ENCODE measurements around the gene PHLDA3. TPM values are rescaled to one million over a fixed set of nuclear protein-coding genes. Genes with fewer than 3 reads are reported as not detected.

PHLDA3 gene
- total and polyA plus RNA-seq, 2 of the 13 experiments (the other 11 are each of a cell fraction or from before 2014, with no cell fraction given) = 16.7 to 33.6 TPM

- 0 out of 2 replicates have a peak, but pooled peaks cover 9% of the 10 kb centered on the region for H4K20me1 ChIP-seq (ENCODE audit: insufficient read depth, low read length)
- in situ Hi-C loops (cut with HindIII; ENCODE audit: extremely low pct_ligation_motif_present, low pct_unique_long_range_greater_than_20kb) = no loop called here
- peaks cover 19% of the 10 kb centered on the region for H3K79me2 ChIP-seq (ENCODE audit: insufficient read depth, low read length)
- peaks cover 26% of the 10 kb centered on the region for H3K4me1 ChIP-seq (ENCODE audit: insufficient read depth, low read length)
- no peak for ATAC-seq
- no peaks in the 10 kb centered on the region for H3K36me3 ChIP-seq (replicated peaks in 1 of 2; ENCODE audit: control insufficient read depth in 1 of 2, insufficient read depth in 2 of 2, low read length in 2 of 2)
- ChIA-PET CTCF (ENCODE audit: low intra/inter-chr PET ratio, low total read pairs) (no interaction called here), POLR2A (no interaction called here)
- H3K9me3 ChIP-seq (ENCODE audit: low read length) = no peaks in the 10 kb centered on the region
- TF ChIP-seq HOXA3 (CRISPR knock-in tag; IDR thresholded peaks at IDR 0.05) = no peak
- no peak for TF ChIP-seq ASH2L (IDR thresholded peaks at IDR 0.05; ENCODE audit: insufficient read length, low read depth, low read length)
- no peak for TF ChIP-seq ZBTB46 (CRISPR knock-in tag; IDR thresholded peaks at IDR 0.05; ENCODE audit: borderline replicate concordance)
- TF ChIP-seq ZNF841 (CRISPR knock-in tag; IDR thresholded peaks at IDR 0.05; ENCODE audit: borderline replicate concordance) = no peak
- TF ChIP-seq ZNF496 (CRISPR knock-in tag; IDR thresholded peaks at IDR 0.05; ENCODE audit: insufficient replicate concordance) = no peak
- no peak for TF ChIP-seq ZNF629 (CRISPR knock-in tag; conservative IDR thresholded peaks at IDR 0.05)
- TF ChIP-seq ZNF598 (CRISPR knock-in tag; IDR thresholded peaks at IDR 0.05; ENCODE audit: borderline replicate concordance) = no peak
- no peak for TF ChIP-seq PPARG (CRISPR knock-in tag; conservative IDR thresholded peaks at IDR 0.05)
- TF ChIP-seq, protein P1, sequence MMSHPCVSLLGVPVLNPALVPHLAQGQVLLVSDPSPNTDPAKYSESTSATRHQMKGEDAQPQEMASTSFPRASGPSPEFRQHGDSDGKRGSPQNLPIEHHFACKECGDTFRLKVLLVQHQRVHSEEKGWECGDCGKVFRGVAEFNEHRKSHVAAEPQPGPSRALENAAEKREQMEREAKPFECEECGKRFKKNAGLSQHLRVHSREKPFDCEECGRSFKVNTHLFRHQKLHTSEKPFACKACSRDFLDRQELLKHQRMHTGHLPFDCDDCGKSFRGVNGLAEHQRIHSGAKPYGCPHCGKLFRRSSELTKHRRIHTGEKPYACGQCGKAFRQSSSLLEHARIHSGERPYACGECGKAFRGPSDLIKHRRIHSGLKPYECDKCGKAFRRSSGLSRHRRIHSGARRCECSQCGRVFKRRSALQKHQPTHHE (CRISPR knock-in tag; IDR thresholded peaks at IDR 0.05; ENCODE audit: borderline replicate concordance) = no peak
- TF ChIP-seq, protein P2, sequence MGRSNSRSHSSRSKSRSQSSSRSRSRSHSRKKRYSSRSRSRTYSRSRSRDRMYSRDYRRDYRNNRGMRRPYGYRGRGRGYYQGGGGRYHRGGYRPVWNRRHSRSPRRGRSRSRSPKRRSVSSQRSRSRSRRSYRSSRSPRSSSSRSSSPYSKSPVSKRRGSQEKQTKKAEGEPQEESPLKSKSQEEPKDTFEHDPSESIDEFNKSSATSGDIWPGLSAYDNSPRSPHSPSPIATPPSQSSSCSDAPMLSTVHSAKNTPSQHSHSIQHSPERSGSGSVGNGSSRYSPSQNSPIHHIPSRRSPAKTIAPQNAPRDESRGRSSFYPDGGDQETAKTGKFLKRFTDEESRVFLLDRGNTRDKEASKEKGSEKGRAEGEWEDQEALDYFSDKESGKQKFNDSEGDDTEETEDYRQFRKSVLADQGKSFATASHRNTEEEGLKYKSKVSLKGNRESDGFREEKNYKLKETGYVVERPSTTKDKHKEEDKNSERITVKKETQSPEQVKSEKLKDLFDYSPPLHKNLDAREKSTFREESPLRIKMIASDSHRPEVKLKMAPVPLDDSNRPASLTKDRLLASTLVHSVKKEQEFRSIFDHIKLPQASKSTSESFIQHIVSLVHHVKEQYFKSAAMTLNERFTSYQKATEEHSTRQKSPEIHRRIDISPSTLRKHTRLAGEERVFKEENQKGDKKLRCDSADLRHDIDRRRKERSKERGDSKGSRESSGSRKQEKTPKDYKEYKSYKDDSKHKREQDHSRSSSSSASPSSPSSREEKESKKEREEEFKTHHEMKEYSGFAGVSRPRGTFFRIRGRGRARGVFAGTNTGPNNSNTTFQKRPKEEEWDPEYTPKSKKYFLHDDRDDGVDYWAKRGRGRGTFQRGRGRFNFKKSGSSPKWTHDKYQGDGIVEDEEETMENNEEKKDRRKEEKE (IDR thresholded peaks at IDR 0.05) = no peak
- no peak for TF ChIP-seq ZNF468 (CRISPR knock-in tag; IDR thresholded peaks at IDR 0.05)
- TF ChIP-seq SIX4 (CRISPR knock-in tag; IDR thresholded peaks at IDR 0.05) = no peak
- no peak for TF ChIP-seq CHCHD3 (CRISPR knock-in tag; IDR thresholded peaks at IDR 0.05)
- TF ChIP-seq, protein P3, sequence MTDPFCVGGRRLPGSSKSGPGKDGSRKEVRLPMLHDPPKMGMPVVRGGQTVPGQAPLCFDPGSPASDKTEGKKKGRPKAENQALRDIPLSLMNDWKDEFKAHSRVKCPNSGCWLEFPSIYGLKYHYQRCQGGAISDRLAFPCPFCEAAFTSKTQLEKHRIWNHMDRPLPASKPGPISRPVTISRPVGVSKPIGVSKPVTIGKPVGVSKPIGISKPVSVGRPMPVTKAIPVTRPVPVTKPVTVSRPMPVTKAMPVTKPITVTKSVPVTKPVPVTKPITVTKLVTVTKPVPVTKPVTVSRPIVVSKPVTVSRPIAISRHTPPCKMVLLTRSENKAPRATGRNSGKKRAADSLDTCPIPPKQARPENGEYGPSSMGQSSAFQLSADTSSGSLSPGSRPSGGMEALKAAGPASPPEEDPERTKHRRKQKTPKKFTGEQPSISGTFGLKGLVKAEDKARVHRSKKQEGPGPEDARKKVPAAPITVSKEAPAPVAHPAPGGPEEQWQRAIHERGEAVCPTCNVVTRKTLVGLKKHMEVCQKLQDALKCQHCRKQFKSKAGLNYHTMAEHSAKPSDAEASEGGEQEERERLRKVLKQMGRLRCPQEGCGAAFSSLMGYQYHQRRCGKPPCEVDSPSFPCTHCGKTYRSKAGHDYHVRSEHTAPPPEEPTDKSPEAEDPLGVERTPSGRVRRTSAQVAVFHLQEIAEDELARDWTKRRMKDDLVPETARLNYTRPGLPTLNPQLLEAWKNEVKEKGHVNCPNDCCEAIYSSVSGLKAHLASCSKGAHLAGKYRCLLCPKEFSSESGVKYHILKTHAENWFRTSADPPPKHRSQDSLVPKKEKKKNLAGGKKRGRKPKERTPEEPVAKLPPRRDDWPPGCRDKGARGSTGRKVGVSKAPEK (CRISPR knock-in tag; IDR thresholded peaks at IDR 0.05; ENCODE audit: borderline replicate concordance) = no peak
- no peak for TF ChIP-seq HDAC2 (CRISPR knock-in tag; IDR thresholded peaks at IDR 0.05)
- FAIRE-seq = no peak
- peaks cover 3 to 31% of the 10 kb centered on the region in 2 experiments; a peak in 3 of 5 replicates for H3K27me3 ChIP-seq (ENCODE audit: control insufficient read depth in 1 of 2, insufficient read depth in 2 of 2, low read length in 2 of 2)
- no TSS peak for BruUV-seq (replicated peaks)
- no peak for DNase-seq (ENCODE audit: low spot score)
- no peak overlapping the region for H3K4me3 ChIP-seq (replicated peaks in 1 of 3; ENCODE audit: insufficient read depth in 1 of 3, low read depth in 2 of 3, low read length in 3 of 3)
- H3K4me2 ChIP-seq (ENCODE audit: low read depth, low read length) = no peak overlapping the region
- 33% methylated on average over 3 of the region's 3 CpGs for WGBS (ENCODE audit: low lambda C conversion rate)
- intact Hi-C loops (cut with micrococcal nuclease; ENCODE audit: unreplicated experiment) = no loop called here
- H3K27ac ChIP-seq (ENCODE audit: extremely low read length, insufficient read depth, low read length) = no peak overlapping the region
- no peak overlapping the region for H2AFZ ChIP-seq (ENCODE audit: low read length)
- no peak overlapping the region for H3K9ac ChIP-seq (ENCODE audit: insufficient read depth, low read depth, low read length)
Observed at GRCh38 chr1:201471772-201472171, 2.8 kb upstream of the PHLDA3 start.
